Measurements from ENCODE around the gene ALG10. TPM values are rescaled to one million over a fixed set of nuclear protein-coding genes. Genes with fewer than 3 reads are reported as not detected.

ALG10 gene
- total and polyA plus RNA-seq, 2 experiments from 2014 or later: 2.5 to 16.5 TPM

DNA sequence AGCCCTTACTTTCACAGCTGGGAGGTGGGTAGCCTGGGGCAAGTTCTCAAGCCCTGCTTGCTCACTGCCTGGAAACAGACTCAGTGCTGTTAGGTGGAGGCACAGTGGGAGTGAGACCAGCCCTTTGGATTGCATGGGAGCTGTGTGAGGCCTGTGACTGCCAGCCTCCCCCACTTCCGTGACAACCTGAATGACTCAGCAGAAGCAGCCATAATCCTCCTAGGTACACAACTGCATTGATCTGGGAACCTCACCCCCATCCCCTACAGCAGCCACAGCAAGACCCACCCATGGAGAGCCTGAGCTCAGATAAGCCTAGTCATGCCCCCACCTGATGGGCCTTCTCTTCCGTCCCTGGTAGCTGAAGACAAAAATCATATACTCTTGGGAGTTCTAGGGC lies 26.4 kb downstream of the ALG10 start (continued):
- TF ChIP-seq NANOG (IDR thresholded peaks at IDR 0.05; ENCODE audit: borderline replicate concordance) (no peak), STAT1 (IDR thresholded peaks at IDR 0.05; ENCODE audit: unreplicated experiment) (no peak), ZNF331 (CRISPR knock-in tag; IDR thresholded peaks at IDR 0.05; ENCODE audit: low read depth) (no peak), CREB1 (CRISPR knock-in tag; IDR thresholded peaks at IDR 0.05; ENCODE audit: low read depth) (no peak), EZH2 (IDR thresholded peaks at IDR 0.05; ENCODE audit: low read depth, unreplicated experiment) (no peak)
- TF ChIP-seq, protein P1, sequence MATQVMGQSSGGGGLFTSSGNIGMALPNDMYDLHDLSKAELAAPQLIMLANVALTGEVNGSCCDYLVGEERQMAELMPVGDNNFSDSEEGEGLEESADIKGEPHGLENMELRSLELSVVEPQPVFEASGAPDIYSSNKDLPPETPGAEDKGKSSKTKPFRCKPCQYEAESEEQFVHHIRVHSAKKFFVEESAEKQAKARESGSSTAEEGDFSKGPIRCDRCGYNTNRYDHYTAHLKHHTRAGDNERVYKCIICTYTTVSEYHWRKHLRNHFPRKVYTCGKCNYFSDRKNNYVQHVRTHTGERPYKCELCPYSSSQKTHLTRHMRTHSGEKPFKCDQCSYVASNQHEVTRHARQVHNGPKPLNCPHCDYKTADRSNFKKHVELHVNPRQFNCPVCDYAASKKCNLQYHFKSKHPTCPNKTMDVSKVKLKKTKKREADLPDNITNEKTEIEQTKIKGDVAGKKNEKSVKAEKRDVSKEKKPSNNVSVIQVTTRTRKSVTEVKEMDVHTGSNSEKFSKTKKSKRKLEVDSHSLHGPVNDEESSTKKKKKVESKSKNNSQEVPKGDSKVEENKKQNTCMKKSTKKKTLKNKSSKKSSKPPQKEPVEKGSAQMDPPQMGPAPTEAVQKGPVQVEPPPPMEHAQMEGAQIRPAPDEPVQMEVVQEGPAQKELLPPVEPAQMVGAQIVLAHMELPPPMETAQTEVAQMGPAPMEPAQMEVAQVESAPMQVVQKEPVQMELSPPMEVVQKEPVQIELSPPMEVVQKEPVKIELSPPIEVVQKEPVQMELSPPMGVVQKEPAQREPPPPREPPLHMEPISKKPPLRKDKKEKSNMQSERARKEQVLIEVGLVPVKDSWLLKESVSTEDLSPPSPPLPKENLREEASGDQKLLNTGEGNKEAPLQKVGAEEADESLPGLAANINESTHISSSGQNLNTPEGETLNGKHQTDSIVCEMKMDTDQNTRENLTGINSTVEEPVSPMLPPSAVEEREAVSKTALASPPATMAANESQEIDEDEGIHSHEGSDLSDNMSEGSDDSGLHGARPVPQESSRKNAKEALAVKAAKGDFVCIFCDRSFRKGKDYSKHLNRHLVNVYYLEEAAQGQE (IDR thresholded peaks at IDR 0.05; ENCODE audit: unreplicated experiment): no peak

DNA sequence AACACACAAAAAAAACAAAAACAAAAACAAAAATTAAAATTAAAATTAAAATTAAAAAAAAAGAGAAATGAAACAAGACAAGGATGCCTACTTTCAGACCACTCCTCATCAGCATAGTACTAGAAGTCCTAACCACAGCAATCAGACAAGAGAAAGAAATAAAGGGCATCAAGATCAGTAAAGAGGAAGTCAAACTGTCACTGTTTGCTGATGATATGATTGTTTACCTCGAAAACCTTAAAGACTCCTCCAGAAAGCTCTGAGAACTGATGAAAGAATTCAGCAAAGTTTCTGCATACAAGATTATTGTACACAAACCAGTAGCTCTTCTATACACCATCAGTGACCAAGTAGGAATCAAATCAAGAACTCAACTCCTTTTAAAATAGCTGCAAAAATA lies 29.2 kb downstream of the ALG10 start:
- Histone ChIP-seq H3K4me3 (no peak overlapping the region), H3K4me1 (ENCODE audit: insufficient read depth) (no peaks in the 10 kb centered on the region), H3K27ac (ENCODE audit: low read depth) (no peak overlapping the region), H3K27me3 (ENCODE audit: insufficient read depth) (no peaks in the 10 kb centered on the region), H3K9me2 (ENCODE audit: insufficient read depth) (no peaks in the 10 kb centered on the region), H3F3A (replicated peaks; ENCODE audit: low read depth) (no peaks in the 10 kb centered on the region), H4K20me1 (replicated peaks; ENCODE audit: insufficient read depth) (no peaks in the 10 kb centered on the region), H3K79me2 (replicated peaks; ENCODE audit: insufficient read depth) (no peaks in the 10 kb centered on the region), H3K36me3 (ENCODE audit: insufficient read depth) (peaks cover 4% of the 10 kb centered on the region; the same call in 1 of the 2 replicates), H3K4me2 (no peak overlapping the region), H2AFZ (no peak overlapping the region)
- Mint-ChIP-seq H3K27me3 (ENCODE audit: insufficient read depth, low read depth, poor library complexity) (peaks cover 5% of the 10 kb centered on the region), H3K36me3 (ENCODE audit: low read depth) (peaks cover 46% of the 10 kb centered on the region), H3K4me3 (no peak overlapping the region), H3K27ac (no peak overlapping the region), H3K9me3 (peaks cover 96% of the 10 kb centered on the region), H3K4me1 (no peaks in the 10 kb centered on the region)
- TF ChIP-seq CREB1 (CRISPR knock-in tag; IDR thresholded peaks at IDR 0.05; ENCODE audit: low read depth) (no peak), EZH2phosphoT487 (IDR thresholded peaks at IDR 0.05; ENCODE audit: unreplicated experiment) (no peak), STAT1 (IDR thresholded peaks at IDR 0.05; ENCODE audit: unreplicated experiment) (no peak), POLR2AphosphoS5 (IDR thresholded peaks at IDR 0.05; ENCODE audit: low read depth) (no peak), ZNF331 (CRISPR knock-in tag; IDR thresholded peaks at IDR 0.05; ENCODE audit: low read depth) (no peak), NANOG (IDR thresholded peaks at IDR 0.05; ENCODE audit: borderline replicate concordance) (no peak)
- TF ChIP-seq, protein P1 (IDR thresholded peaks at IDR 0.05; ENCODE audit: unreplicated experiment): no peak
- DNase-seq (ENCODE audit: low spot score) (no peak), ATAC-seq (no peak)
